ENCODE data around the gene LDLRAD4.

GRCh38 chr18:13179566-13180113 lies 38.9 kb upstream of the LDLRAD4 start:
- no peak for TF ChIP-seq CTCF (conservative IDR thresholded peaks at IDR 0.05; ENCODE audit: low read depth in 2 of 2)
- no peak for TF ChIP-seq EZH2 (IDR thresholded peaks at IDR 0.05; ENCODE audit: low read depth, unreplicated experiment)
- no peak for TF ChIP-seq REST (IDR thresholded peaks at IDR 0.05; ENCODE audit: unreplicated experiment)

Measured in GM23338 (cell line).